ENCODE measurements around the gene LRRC55.

Gene LRRC55

DNA sequence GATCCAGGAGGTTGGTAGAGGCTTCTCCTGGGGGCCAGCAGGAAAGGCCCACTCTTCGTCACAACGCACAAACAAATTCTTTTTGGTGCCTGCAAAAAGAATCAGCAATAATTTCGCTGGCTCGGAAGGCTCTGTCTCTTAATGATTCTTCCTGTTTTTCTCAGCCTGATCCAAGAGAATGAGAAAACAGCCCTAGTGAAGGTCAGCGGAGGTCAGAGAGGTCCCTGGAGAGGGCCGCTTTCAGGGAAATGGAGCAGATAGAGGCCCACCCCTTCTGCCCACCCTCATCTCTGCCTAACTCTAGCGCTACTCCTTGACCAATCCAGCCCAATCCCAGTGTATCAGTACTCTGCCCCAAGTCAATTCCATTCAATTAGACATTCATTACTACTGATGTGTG lies 19.2 kb downstream of the LRRC55 start:
- DNase-seq (ENCODE audit: insufficient read length, low spot score) (no peak), FAIRE-seq (no peak)
- TF ChIP-seq, protein P1, sequence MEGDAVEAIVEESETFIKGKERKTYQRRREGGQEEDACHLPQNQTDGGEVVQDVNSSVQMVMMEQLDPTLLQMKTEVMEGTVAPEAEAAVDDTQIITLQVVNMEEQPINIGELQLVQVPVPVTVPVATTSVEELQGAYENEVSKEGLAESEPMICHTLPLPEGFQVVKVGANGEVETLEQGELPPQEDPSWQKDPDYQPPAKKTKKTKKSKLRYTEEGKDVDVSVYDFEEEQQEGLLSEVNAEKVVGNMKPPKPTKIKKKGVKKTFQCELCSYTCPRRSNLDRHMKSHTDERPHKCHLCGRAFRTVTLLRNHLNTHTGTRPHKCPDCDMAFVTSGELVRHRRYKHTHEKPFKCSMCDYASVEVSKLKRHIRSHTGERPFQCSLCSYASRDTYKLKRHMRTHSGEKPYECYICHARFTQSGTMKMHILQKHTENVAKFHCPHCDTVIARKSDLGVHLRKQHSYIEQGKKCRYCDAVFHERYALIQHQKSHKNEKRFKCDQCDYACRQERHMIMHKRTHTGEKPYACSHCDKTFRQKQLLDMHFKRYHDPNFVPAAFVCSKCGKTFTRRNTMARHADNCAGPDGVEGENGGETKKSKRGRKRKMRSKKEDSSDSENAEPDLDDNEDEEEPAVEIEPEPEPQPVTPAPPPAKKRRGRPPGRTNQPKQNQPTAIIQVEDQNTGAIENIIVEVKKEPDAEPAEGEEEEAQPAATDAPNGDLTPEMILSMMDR (IDR thresholded peaks at IDR 0.05; ENCODE audit: insufficient read depth, missing control alignments): no peak

DNA sequence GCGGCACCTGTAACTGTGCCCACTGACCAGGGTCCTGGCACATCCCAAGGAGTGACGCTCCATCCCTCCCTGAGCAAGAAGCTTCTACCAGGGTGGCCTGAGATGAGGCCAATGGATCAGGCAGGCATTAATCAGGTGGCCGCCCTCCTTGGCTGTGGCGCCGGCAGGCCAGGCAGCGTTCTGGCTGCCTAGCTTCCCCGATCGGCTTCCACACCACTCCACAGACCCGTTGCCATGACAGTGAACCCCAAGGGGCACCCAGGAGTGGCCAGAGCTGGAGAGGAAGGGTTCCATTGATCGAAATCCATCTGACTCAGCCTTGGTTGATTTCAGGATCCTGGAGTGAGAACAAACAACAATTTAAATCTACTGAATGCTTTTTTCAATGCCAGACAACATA lies 20.5 kb downstream of the LRRC55 start:
- DNase-seq (ENCODE audit: insufficient read length, low spot score) (no peak), FAIRE-seq (no peak)
- TF ChIP-seq, protein P1 (IDR thresholded peaks at IDR 0.05; ENCODE audit: insufficient read depth, missing control alignments): no peak

DNA sequence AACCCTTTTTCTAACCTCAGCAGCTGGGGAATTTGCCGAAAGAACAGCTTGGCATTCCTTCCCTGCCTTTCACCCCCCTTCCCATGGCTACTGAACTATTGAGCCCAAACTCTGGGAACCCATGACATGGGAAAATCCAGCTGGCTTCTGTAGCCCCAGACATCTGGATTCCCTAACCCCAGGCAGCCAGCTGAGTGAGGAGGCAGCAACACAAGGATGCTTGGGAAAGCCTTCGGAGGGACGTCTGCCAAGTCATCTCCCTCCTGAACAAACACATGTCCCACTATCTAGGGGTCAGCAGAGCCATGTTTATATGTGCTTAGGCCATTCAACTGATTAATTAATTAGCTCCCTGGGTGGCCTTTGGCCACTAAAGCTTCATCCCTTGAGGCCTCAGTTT lies 21.6 kb downstream of the LRRC55 start:
- DNase-seq (ENCODE audit: insufficient read length, low spot score) (no peak), FAIRE-seq (no peak)
- TF ChIP-seq, protein P1 (IDR thresholded peaks at IDR 0.05; ENCODE audit: insufficient read depth, missing control alignments): no peak

DNA sequence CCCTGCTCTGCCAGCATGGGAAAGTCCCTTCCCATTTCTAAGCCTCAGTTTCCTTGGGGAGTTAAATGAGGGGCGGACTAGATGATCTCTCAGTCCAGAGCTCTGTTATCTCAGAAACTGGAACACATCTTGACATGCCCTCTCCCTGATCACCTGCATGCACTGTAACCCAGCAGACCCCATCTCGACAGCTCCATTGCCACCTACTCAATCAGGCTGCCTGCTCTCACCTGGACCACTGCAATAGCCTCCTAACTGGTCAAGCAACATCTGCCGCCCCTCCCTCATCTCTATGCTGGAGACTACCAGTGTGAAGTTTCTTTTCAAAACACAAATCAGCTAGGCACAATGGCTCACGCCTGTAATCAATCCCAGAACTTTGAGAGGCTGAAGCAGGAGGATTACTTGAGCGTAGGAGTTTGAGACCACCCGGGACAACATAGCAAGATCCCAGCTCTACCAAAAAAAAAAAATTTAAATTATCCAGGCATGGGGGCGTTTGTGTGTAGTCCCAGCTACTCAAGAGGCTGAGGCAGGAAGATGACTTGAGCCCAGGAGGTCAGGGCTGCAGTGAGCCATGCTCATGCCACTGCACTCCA lies 22.2 kb downstream of the LRRC55 start:
- DNase-seq (ENCODE audit: insufficient read length, low spot score): no peak
- FAIRE-seq: no peak

DNA sequence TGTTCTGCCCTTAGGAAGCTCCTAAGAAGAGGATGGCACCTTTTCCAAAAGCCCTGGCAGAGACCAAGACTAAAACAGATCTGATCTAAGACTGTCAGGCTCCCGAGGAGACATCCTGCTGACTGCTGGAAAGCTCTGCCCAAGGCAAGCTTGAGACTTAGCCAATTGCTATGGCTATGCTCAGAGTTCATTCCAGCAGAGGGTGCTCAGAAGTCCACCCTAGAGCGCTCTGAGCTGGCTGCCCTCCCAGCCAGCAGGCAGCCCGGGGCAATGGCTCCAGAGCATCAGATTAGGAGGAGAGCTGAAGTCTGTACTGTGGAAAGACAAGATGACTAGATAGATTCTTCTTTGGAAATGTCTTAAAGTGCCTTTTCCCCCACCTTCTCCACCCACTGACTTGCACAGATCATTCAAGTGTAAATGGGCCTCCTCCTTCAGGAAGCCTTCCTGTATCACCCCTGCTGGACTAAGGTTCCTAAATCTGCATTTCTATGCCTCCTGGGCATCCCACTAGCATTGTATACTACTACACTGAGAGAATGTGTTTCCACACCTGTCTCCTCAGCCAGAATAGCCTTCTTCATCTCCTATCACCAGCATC lies 23.4 kb downstream of the LRRC55 start:
- DNase-seq (ENCODE audit: insufficient read length, low spot score): no peak
- TF ChIP-seq, protein P1 (IDR thresholded peaks at IDR 0.05; ENCODE audit: insufficient read depth, missing control alignments): no peak
- FAIRE-seq: no peak

More for the DNA sequence above, 22.2 kb downstream of the LRRC55 start:
- TF ChIP-seq, protein P1 (IDR thresholded peaks at IDR 0.05; ENCODE audit: insufficient read depth, missing control alignments): no peak

DNA sequence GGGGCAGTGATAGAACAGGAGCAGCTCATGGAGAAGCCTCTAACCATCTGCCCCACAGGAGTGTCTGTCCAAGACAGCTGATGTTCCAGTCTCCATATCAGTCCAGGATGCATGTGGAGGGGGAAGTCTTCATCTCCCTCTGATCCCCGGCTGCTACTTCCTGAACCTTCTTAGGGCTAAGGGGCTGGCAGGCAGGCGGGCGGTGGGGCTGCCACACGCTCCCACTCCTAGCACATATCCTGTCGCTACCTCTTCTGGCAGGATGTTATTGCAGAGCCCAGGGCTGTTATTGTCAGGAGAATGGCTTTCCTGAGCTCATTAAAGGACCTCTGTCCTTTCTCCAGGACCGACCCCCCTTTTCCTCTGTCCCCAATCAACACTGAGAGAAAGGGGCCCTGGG lies 25.4 kb downstream of the LRRC55 start:
- no peak for DNase-seq (ENCODE audit: insufficient read length, low spot score)
- FAIRE-seq: no peak
- TF ChIP-seq, protein P1 (IDR thresholded peaks at IDR 0.05; ENCODE audit: insufficient read depth, missing control alignments): no peak

DNA sequence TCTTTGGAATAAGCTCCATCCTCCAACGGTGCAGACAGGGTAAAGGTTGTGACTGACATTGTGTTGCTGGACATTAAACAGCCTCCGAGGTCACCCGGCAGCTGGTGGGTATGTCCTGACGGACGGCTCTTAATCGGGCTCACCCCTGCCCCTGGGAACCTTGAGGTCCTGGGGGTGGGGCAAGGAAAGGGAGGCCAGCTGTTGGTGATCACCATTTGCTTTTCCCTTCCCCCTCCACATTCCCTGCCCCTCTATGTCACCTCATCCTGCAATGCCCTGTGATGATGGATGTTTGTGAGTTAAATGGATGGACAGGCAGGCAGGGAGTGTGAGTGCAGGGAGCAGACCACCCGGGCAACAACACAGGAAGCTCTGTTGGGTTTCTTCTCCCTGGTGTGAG lies 29.0 kb downstream of the LRRC55 start:
- TF ChIP-seq, protein P1 (IDR thresholded peaks at IDR 0.05; ENCODE audit: insufficient read depth, missing control alignments): no peak

More for the DNA sequence above, 29.0 kb downstream of the LRRC55 start:
- DNase-seq (ENCODE audit: insufficient read length, low spot score) (no peak), FAIRE-seq (no peak)

Measured in D721Med (cell line).